Pons (tissue), 1 donor: Measurements from ENCODE around the gene URB2.
"Not testable (repeated sequence)": the region's sequence is repeated elsewhere in the genome, so short reads cannot be mapped to it uniquely, and the experiment has no call there.

Experiments used
- DNase-seq: peaks from one replicate; pipeline ENCODE4 v3.0.0-alpha.2; 2016; ENCODE audit warnings: low spot score

Gene URB2

DNA sequence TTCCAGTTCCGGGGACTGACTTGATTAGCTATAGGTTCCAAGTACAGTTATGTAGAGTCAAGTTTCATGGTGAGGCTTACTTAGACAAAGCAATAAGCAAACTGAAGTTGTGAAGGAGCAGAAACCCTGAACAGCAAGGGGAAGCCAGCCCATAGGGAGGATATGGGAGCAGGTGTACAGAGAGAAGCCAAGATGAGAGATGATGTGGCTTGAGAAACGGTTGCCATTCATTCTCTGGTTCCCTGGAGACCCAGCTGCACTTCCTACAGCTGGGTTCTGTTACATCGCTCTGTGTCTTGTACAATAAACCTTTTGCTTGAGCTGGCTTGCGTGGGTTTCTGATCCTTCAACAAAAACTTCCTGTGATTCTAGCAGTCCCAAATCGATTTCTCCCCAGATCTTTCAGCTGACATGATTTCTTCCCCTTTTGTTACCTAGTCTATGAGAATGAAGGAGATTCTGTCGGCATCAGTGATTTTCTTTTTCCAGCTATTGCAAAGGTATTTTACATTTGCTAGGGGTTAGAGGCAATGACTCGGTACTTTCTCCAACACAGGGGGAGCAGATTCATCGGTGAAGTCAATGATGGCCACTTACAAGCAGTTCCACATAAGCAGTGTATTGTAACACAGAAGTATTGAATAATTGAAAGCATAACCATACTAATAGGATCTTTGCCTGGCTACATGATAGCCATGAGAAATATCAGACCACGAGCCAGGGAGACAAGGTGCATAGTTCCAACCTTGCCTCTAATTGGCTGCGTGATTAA is 67.3 kb downstream of the URB2 start:
- no peak for DNase-seq

DNA sequence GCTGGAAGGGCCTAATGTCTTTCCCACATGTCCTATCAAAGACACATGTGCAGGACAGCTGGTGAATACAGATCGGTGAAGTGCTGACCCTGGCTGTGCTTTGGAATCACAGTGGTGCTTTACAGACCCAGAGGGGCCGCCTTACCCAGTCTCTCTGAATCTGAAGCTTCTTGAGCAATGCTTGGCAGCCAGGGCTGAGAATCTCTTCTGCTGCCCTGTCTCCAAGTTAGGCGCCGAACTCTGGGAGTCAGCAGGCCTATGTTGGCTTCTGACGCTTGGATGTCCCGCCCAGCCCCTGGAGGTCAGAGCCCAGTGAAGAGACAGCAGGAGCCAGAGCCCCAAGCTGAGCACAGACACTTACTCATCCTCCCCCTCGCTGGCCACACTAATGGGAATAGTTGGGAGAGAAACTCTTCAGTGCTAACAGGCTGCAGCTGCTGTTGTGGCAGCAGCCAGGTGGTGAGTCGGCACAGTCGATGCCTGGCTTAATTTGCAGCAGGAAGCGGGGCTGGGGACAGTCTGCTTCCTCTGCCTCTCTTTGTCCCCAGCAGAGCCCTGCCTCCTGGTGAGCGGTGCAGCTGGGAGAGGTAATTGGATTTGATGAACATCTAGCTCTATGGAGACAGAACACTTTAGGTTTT is 68.1 kb downstream of the URB2 start:
- peak; percentile 49 for DNase-seq

DNA sequence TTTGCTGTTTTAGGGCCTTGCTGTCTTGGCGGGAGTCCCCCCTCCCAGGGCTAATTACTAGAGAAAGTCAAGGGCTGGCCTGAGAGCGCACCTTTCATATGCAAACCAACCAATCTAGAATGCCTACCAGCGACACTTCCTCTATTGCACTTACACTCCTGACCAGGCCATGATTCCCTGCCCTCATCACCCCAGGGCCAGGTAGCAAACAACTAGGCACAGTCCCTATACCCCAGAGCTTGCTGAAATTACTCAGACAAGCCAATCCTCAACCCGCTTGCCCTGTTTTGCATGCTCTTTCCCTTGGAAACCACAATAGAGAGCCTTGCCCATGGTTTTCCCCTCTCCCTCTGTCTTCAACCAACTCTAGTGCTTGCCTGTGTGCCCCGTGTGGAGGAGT is 70.3 kb downstream of the URB2 start:
- DNase-seq: no peak

DNA sequence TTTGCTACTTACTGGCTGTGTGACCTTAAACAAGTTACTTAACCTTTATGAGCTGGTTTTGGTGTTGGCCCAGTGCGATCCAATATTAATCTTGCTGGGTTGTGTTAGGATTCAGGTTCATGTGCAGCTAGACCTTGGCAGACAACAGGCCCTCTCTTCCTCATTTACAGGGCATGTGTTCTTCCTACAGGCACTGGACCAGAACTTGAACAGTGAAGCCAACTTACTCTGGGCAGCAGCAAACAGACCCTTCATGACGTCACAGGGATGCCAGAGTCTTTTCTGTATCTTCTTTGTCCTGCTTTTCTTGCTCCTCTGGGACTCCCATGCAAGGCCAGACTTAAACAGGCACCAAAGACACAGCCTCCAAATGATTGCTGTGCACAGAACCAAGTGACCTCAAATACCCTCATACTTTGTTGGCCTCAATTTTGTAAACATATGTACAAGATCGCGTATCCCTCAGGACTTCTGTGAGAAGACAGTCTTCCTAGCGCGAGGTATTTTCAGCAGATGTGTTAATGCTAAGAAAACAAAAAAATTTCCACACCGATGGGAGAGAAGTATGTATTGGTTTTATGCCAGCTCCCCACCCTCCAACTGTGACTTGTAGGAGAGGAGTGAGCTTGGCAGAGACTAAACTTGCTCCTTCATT is 73.7 kb downstream of the URB2 start:
- DNase-seq: peak; percentile 29

GRCh38 chr1:229704157-229704556 is 78.1 kb downstream of the URB2 start:
- DNase-seq: no peak

GRCh38 chr1:229705152-229705551 is 79.1 kb downstream of the URB2 start:
- DNase-seq: not testable (repeated sequence)

DNA sequence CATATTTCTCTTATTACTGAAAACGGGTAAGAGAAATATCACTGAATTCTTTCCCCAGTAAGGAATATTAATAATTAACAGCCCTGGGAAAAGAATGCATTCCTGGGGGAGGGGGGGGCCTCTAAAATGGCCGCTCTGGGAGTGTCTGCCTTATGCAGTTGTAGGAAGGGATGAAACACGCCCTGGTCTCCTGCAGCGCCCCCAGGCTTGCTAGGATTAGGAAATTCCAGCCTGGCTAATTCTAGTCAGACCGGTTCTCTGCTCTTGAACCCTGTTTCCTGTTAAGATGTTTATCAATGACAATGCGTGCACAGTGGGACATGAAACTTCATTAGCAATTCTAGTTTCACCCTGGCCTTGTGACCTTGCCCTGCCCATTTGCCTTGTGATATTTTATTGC is 81.1 kb downstream of the URB2 start:
- DNase-seq: not testable (repeated sequence)

DNA sequence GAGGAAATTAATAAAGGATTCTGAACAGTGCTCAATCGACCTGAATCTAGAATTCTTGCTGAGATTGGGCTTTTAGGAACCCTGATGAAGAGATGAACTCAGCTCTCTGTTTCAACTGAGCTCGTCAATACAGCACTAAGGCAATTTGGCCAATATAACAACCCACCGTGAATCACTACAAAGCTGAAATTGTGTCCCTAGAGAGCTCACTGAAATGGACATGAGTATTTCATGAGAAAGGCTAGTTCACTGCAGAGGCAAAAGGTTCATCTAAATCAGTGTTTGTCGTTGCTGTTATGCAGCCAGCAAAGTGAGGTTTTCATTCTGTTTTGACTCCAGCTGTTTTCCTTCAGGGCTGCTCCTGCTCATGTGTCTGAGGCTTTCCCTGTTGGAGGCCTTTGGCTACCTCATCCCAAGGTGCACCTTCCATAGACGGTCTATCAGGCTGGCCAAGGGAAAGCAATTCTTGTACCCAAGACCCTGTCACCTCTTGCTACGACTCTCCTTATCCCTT is 83.5 kb downstream of the URB2 start:
- DNase-seq: no peak
